ENCODE data around the gene HEBP1. TPM values are rescaled to one million over a fixed set of nuclear protein-coding genes. Genes with fewer than 3 reads are reported as not detected.

HEBP1 gene
- polyA plus RNA-seq, 4 donors, result 214 to 642 (median 428) TPM

DNA sequence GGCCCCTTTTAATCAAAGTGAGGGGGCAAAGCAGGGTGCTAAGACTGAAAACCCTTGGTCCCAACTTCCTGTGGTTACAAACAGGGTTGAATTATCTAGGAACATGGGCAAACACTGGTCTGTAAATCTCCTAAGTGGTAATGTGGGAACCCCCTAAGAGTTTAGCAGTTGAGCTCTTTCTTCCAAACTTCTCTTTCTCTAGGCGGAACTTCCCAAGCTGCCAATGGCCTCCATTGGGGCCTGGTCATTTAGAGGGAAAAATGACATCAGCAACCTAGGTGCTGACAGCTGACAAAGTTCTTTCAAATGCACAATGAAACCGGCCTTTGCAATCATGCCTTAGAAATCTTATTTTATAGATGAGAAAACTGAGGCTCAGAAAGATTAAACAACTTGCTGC lies 17.7 kb downstream of the HEBP1 start:
- H3K36me3 ChIP-seq (ENCODE audit: control insufficient read depth in 3 of 3, insufficient read depth in 2 of 3, low read depth in 1 of 3, low read length in 3 of 3), result peaks cover 6 to 49% (median 22%) of the 10 kb centered on the region in 3 donors
- FAIRE-seq, result no peak
- 92 to 98% (median 97%) methylated on average over 2 of the region's 2 CpGs for WGBS, 3 donors

DNA sequence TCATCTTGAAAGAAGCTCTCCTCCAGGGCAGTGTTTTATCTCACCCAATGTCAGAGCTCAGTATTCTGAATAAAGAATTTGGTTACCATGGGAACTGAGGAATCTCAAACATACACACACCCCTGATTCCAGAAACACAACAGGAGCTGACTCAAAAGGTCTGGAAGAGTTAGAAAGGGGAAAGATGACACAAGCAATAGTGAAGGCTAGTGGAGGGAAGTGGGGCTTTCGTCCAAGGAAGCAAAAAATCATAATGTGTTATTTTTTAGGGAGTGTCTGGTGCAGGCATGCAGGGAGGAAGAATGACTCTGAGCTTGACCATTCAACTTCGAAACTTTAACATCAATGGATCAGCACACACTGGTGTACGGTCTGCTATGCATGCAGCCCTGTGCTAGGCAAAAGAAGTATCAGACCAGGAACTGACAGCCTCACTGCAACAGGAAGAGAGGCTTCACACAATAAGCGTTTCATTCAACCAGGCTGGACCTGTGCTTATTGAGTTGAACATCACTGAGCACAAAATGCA lies 20.3 kb downstream of the HEBP1 start:
- H3K4me1 ChIP-seq (ENCODE audit: control insufficient read depth in 3 of 3, insufficient read depth in 2 of 3, low read depth in 1 of 3, low read length in 2 of 3), result no peaks in the 10 kb centered on the region
- H3K4me3 ChIP-seq (ENCODE audit: low read depth in 1 of 3, low read length in 3 of 3), result no peak overlapping the region
- no peaks in the 10 kb centered on the region for H3K9me3 ChIP-seq (ENCODE audit: control insufficient read depth in 2 of 2, insufficient read depth in 1 of 2, low read depth in 1 of 2, low read length in 1 of 2)
- H3K27ac ChIP-seq (ENCODE audit: low read depth in 1 of 3, low read length in 2 of 3), result peak overlapping the region in 2 of 3 donors; percentile 6 to 44
- FAIRE-seq (no peak), DNase-seq (no peak)
- WGBS, 3 donors, result 61 to 85% (median 82%) methylated on average over 4 of the region's 4 CpGs
- H3K27me3 ChIP-seq (ENCODE audit: control insufficient read depth in 3 of 3, insufficient read depth in 3 of 3, low read length in 3 of 3), result no peaks in the 10 kb centered on the region
- peaks cover 3 to 44% (median 28%) of the 10 kb centered on the region in 3 donors for H3K36me3 ChIP-seq (ENCODE audit: control insufficient read depth in 3 of 3, insufficient read depth in 2 of 3, low read depth in 1 of 3, low read length in 3 of 3)

More for the DNA sequence above, 17.7 kb downstream of the HEBP1 start:
- Histone ChIP-seq H3K27me3 (ENCODE audit: control insufficient read depth in 3 of 3, insufficient read depth in 3 of 3, low read length in 3 of 3) (no peaks in the 10 kb centered on the region), H3K4me3 (ENCODE audit: low read depth in 1 of 3, low read length in 3 of 3) (no peak overlapping the region), H3K27ac (ENCODE audit: low read depth in 1 of 3, low read length in 2 of 3) (no peak overlapping the region), H3K9me3 (ENCODE audit: control insufficient read depth in 2 of 2, insufficient read depth in 1 of 2, low read depth in 1 of 2, low read length in 1 of 2) (no peaks in the 10 kb centered on the region), H3K4me1 (ENCODE audit: control insufficient read depth in 3 of 3, insufficient read depth in 2 of 3, low read depth in 1 of 3, low read length in 2 of 3) (no peaks in the 10 kb centered on the region)
- DNase-seq, result no peak

DNA sequence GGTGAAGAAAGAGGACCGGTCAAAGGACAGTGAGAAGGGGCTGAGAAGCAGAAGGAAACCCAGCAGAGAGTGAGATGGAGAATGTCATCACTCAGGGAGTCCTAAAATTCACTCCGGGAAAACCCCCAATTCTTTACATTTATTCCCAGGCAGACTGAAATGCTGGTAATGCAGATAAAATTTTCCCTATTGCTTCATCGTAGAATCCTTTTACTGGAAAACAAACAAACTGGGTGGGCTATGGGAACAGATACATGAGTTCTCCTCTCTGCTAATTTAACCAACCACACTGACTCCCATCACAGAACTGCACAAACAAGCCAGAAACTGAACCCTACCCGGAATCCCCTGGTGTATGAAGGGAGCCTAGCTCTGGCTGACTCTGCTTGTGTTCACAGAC lies 20.9 kb downstream of the HEBP1 start:
- Histone ChIP-seq H3K9me3 (ENCODE audit: control insufficient read depth in 2 of 2, insufficient read depth in 1 of 2, low read depth in 1 of 2, low read length in 1 of 2) (no peaks in the 10 kb centered on the region), H3K36me3 (ENCODE audit: control insufficient read depth in 3 of 3, insufficient read depth in 2 of 3, low read depth in 1 of 3, low read length in 3 of 3) (peaks cover 4 to 43% (median 32%) of the 10 kb centered on the region in 3 donors), H3K4me3 (ENCODE audit: low read depth in 1 of 3, low read length in 3 of 3) (no peak overlapping the region), H3K27me3 (ENCODE audit: control insufficient read depth in 3 of 3, insufficient read depth in 3 of 3, low read length in 3 of 3) (no peaks in the 10 kb centered on the region), H3K4me1 (ENCODE audit: control insufficient read depth in 3 of 3, insufficient read depth in 2 of 3, low read depth in 1 of 3, low read length in 2 of 3) (no peaks in the 10 kb centered on the region), H3K27ac (ENCODE audit: low read depth in 1 of 3, low read length in 2 of 3) (peak overlapping the region in 2 of 3 donors; percentile 44 to 57)
- no peak for DNase-seq
- no peak for FAIRE-seq
- 68 to 89% (median 88%) methylated on average over 4 of the region's 4 CpGs for WGBS, 3 donors

DNA sequence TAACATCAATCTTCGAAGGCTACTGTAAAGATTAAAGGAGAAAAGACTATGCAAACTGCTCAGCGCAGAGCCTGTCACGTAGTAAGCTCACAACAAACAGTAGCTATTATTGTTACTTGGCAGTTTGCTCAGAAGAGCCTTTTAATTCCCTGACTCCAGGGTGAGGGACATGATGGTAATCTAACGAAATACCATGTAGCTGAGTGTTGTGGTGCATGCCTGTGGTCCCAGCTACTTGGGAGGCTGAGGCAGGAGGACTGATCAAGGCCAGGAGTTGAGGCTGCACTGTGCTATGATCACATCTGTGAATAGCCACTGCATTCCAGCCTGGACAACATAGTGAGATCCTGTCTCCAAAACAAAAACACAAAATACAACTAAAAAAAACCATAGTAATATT lies 22.8 kb downstream of the HEBP1 start:
- Histone ChIP-seq H3K9me3 (ENCODE audit: control insufficient read depth in 2 of 2, insufficient read depth in 1 of 2, low read depth in 1 of 2, low read length in 1 of 2) (peaks cover 0 to 10% of the 10 kb centered on the region in 2 donors), H3K36me3 (ENCODE audit: control insufficient read depth in 3 of 3, insufficient read depth in 2 of 3, low read depth in 1 of 3, low read length in 3 of 3) (peaks cover 9 to 44% (median 38%) of the 10 kb centered on the region in 3 donors), H3K4me3 (ENCODE audit: low read depth in 1 of 3, low read length in 3 of 3) (no peak overlapping the region), H3K27me3 (ENCODE audit: control insufficient read depth in 3 of 3, insufficient read depth in 3 of 3, low read length in 3 of 3) (no peaks in the 10 kb centered on the region), H3K27ac (ENCODE audit: low read depth in 1 of 3, low read length in 2 of 3) (no peak overlapping the region), H3K4me1 (ENCODE audit: control insufficient read depth in 3 of 3, insufficient read depth in 2 of 3, low read depth in 1 of 3, low read length in 2 of 3) (no peaks in the 10 kb centered on the region)
- no peak for DNase-seq
- 87 to 93% (median 90%) methylated on average over 4 of the region's 4 CpGs for WGBS, 3 donors
- no peak for FAIRE-seq

DNA sequence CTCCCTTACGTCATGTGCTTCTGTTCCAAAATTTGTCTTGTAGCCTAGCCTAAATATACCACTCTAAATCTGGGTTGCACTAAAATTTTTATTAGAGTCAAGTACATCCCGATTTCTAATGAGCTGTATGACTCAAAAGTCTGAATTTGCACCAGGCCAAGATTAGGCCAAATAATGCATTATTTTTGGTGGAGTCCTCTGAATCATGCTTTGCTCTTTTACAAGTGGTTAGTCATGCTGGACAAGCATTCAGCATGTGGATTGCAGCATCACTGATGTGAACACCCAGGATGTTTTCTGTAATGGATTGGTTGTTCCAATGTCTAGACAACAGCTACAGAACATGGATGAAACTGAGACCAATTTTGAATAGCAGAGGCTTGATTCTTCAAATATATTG lies 23.7 kb downstream of the HEBP1 start:
- peaks cover 12 to 40% (median 39%) of the 10 kb centered on the region in 3 donors for H3K36me3 ChIP-seq (ENCODE audit: control insufficient read depth in 3 of 3, insufficient read depth in 2 of 3, low read depth in 1 of 3, low read length in 3 of 3)
- no peak for FAIRE-seq

DNA sequence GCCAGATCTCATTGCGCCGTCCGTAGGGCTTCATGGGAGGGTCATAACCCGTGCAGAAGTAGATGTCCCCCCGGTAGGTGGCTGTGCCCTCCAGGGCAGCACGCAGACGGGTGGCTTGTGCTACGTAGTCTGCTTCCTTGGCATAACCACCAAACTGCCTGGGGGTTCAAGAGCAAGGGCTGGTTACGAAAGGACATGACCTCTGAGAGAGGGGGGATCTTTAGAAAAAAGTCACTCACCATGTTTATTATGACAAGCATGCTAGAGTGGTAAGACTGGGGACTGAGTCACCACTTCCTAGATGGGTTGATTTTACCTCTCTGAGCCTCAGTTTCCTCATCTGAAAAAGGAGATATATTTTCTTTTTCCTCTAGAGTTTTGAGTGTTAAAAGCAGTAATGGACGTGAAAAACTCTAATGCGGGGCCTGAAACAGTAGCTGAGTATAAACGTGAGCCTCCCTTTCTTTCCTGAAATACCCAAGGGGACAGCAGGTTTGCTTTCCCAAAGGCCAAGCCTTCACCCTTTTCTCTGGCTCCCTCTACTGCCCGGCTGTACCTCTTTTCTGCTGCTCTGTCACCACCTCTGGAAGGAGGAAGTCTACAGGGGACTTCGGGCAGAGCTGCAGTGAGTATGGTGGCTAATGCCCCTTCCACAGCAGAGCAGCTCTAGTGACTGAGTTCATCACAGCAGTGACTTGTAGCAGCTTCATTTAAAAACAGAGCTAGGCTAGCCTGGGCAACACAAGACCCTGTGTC lies 24.6 kb downstream of the HEBP1 start:
- 78 to 80% (median 79%) methylated on average over 14 of the region's 14 CpGs for WGBS, 3 donors
- Histone ChIP-seq H3K9me3 (ENCODE audit: control insufficient read depth in 2 of 2, insufficient read depth in 1 of 2, low read depth in 1 of 2, low read length in 1 of 2) (peaks cover 0 to 10% of the 10 kb centered on the region in 2 donors), H3K27me3 (ENCODE audit: control insufficient read depth in 3 of 3, insufficient read depth in 3 of 3, low read length in 3 of 3) (no peaks in the 10 kb centered on the region), H3K27ac (ENCODE audit: low read depth in 1 of 3, low read length in 2 of 3) (peak overlapping the region in 1 of 3 donors; percentile 80), H3K36me3 (ENCODE audit: control insufficient read depth in 3 of 3, insufficient read depth in 2 of 3, low read depth in 1 of 3, low read length in 3 of 3) (peaks cover 9 to 36% (median 33%) of the 10 kb centered on the region in 3 donors), H3K4me3 (ENCODE audit: low read depth in 1 of 3, low read length in 3 of 3) (no peak overlapping the region), H3K4me1 (ENCODE audit: control insufficient read depth in 3 of 3, insufficient read depth in 2 of 3, low read depth in 1 of 3, low read length in 2 of 3) (no peaks in the 10 kb centered on the region)
- FAIRE-seq, result no peak
- DNase-seq, result peak; percentile 44 to 50

More for the DNA sequence above, 23.7 kb downstream of the HEBP1 start:
- Histone ChIP-seq H3K4me3 (ENCODE audit: low read depth in 1 of 3, low read length in 3 of 3) (no peak overlapping the region), H3K4me1 (ENCODE audit: control insufficient read depth in 3 of 3, insufficient read depth in 2 of 3, low read depth in 1 of 3, low read length in 2 of 3) (no peaks in the 10 kb centered on the region), H3K27me3 (ENCODE audit: control insufficient read depth in 3 of 3, insufficient read depth in 3 of 3, low read length in 3 of 3) (no peaks in the 10 kb centered on the region), H3K27ac (ENCODE audit: low read depth in 1 of 3, low read length in 2 of 3) (no peak overlapping the region), H3K9me3 (ENCODE audit: control insufficient read depth in 2 of 2, insufficient read depth in 1 of 2, low read depth in 1 of 2, low read length in 1 of 2) (peaks cover 0 to 10% of the 10 kb centered on the region in 2 donors)
- DNase-seq, result no peak
- WGBS, 3 donors, result 69 to 89% (median 85%) methylated on average over 2 of the region's 2 CpGs

DNA sequence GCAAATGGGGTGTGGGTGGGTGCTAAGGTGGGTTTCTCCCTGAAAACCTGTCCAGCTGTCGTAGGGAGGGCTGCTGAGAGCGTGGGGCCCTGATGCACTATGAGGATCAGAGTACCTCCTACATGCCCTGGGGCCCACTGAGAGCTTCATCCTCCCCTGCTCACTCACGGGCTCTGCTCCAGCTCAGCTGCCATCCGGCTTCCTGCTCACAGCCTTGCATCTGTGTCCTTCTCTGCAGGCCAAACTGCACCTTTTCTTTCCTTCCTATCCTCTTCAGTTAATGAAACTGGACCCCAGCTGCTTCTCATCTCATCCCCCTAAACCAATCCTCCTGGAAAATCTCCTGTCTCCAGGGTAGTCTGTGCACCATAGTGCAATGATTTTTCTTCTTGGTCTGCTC lies 25.9 kb downstream of the HEBP1 start:
- Histone ChIP-seq H3K36me3 (ENCODE audit: control insufficient read depth in 3 of 3, insufficient read depth in 2 of 3, low read depth in 1 of 3, low read length in 3 of 3) (peaks cover 9 to 34% (median 32%) of the 10 kb centered on the region in 3 donors), H3K4me1 (ENCODE audit: control insufficient read depth in 3 of 3, insufficient read depth in 2 of 3, low read depth in 1 of 3, low read length in 2 of 3) (no peaks in the 10 kb centered on the region), H3K27ac (ENCODE audit: low read depth in 1 of 3, low read length in 2 of 3) (no peak overlapping the region), H3K4me3 (ENCODE audit: low read depth in 1 of 3, low read length in 3 of 3) (no peak overlapping the region), H3K27me3 (ENCODE audit: control insufficient read depth in 3 of 3, insufficient read depth in 3 of 3, low read length in 3 of 3) (no peaks in the 10 kb centered on the region), H3K9me3 (ENCODE audit: control insufficient read depth in 2 of 2, insufficient read depth in 1 of 2, low read depth in 1 of 2, low read length in 1 of 2) (peaks cover 0 to 10% of the 10 kb centered on the region in 2 donors)
- DNase-seq (no peak), FAIRE-seq (no peak)
- WGBS, 3 donors, result 74 to 91% (median 89%) methylated on average over 4 of the region's 4 CpGs

DNA sequence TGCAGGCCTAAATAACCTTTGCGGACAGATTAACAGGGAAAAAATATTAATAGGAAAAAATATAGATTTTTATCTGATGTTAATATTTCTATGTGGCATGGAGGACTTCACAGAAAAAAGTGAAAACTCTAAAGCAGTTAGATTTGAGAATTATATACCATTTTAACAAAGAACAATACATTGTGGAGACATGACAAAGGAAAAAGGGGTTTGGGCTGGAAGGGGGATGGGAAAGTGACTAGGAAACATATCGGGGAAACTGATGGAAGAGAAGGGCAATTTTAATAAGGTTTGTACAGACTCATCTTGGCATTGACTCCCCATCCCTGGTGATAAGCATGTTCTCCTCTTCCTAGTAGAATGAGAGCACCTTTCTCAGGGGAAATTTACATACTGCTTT lies 27.0 kb downstream of the HEBP1 start:
- Histone ChIP-seq H3K9me3 (ENCODE audit: control insufficient read depth in 2 of 2, insufficient read depth in 1 of 2, low read depth in 1 of 2, low read length in 1 of 2) (peaks cover 0 to 10% of the 10 kb centered on the region in 2 donors), H3K27me3 (ENCODE audit: control insufficient read depth in 3 of 3, insufficient read depth in 3 of 3, low read length in 3 of 3) (no peaks in the 10 kb centered on the region), H3K4me3 (ENCODE audit: low read depth in 1 of 3, low read length in 3 of 3) (no peak overlapping the region), H3K4me1 (ENCODE audit: control insufficient read depth in 3 of 3, insufficient read depth in 2 of 3, low read depth in 1 of 3, low read length in 2 of 3) (no peaks in the 10 kb centered on the region), H3K36me3 (ENCODE audit: control insufficient read depth in 3 of 3, insufficient read depth in 2 of 3, low read depth in 1 of 3, low read length in 3 of 3) (peaks cover 9 to 33% (median 32%) of the 10 kb centered on the region in 3 donors), H3K27ac (ENCODE audit: low read depth in 1 of 3, low read length in 2 of 3) (no peak overlapping the region)
- DNase-seq, result no peak
- FAIRE-seq, result no peak
- 98 to 100% (median 99%) methylated on average over 2 of the region's 2 CpGs for WGBS, 3 donors

Measured in small intestine (tissue), 7 donors.